Fibroblast of lung (primary cell): ENCODE results near the gene SPEG. TPM values are rescaled to one million over a fixed set of nuclear protein-coding genes. Genes with fewer than 3 reads are reported as not detected.

ENCODE experiments used
- DNase-seq, 2 donors: peaks; one replicate each; pipeline versions ENCODE4 v3.0.0 to v3.0.0-alpha.2; 2010; ENCODE audit warnings: low read depth in 2 of 2
- H2AFZ ChIP-seq: 2 replicates; pipeline ENCODE4 v1.5.1; 2012; ENCODE audit warnings: low read length, control low read depth, inconsistent platforms
- H3K27ac ChIP-seq: 2 replicates; pipeline ENCODE4 v1.5.1; 2011; ENCODE audit warnings: low read length, control low read depth; ENCODE audit not compliant: insufficient read depth
- H3K27me3 ChIP-seq: 2 replicates; pipeline ENCODE4 v1.5.1; 2011; ENCODE audit warnings: mild to moderate bottlenecking, low read length; ENCODE audit not compliant: control insufficient read depth, insufficient read depth
- H3K36me3 ChIP-seq: 2 replicates; pipeline ENCODE4 v1.5.1; 2011; ENCODE audit warnings: low read length; ENCODE audit not compliant: control insufficient read depth, insufficient read depth
- H3K4me1 ChIP-seq: 2 replicates; pipeline ENCODE4 v1.5.1; 2011; ENCODE audit warnings: low read length; ENCODE audit not compliant: control insufficient read depth, insufficient read depth; ENCODE audit errors: extremely low read depth
- H3K4me2 ChIP-seq: 2 replicates; pipeline ENCODE4 v1.5.1; 2011; ENCODE audit warnings: low read length, control low read depth; ENCODE audit not compliant: insufficient read depth; ENCODE audit errors: extremely low read depth
- H3K4me3 ChIP-seq, 4 experiments: fragments of 200-600 bp in 1 of 4; sonication (generic) in 1 of 4; replicated peaks in 1 of 4; 2 replicates each; pipeline ENCODE4 v1.5.1; 2011 to 2016; ENCODE audit warnings: low read length in 4 of 4, low read depth in 3 of 4, mild to moderate bottlenecking in 3 of 4, control low read depth in 2 of 4, inconsistent platforms in 1 of 4, mixed read lengths in 1 of 4; ENCODE audit not compliant: insufficient read depth in 1 of 4; ENCODE audit errors: control extremely low read depth in 1 of 4
- H3K79me2 ChIP-seq: 2 replicates; pipeline ENCODE4 v1.5.1; 2012; ENCODE audit warnings: mild to moderate bottlenecking, low read length, inconsistent platforms; ENCODE audit not compliant: control insufficient read depth, insufficient read depth
- H3K9ac ChIP-seq: 2 replicates; pipeline ENCODE4 v1.5.1; 2011; ENCODE audit warnings: mild to moderate bottlenecking, low read length, control low read depth; ENCODE audit not compliant: insufficient read depth
- H3K9me3 ChIP-seq: 2 replicates; pipeline ENCODE4 v1.5.1; 2012; ENCODE audit warnings: low read depth, low read length; ENCODE audit not compliant: control insufficient read depth, insufficient read depth
- H4K20me1 ChIP-seq: 2 replicates; pipeline ENCODE4 v1.5.1; 2011; ENCODE audit warnings: low read length; ENCODE audit not compliant: control insufficient read depth, insufficient read depth; ENCODE audit errors: extremely low read depth
- CTCF ChIP-seq, 2 donors: IDR thresholded peaks in 1 of 2; conservative IDR thresholded peaks in 1 of 2; 1 replicate in 1 of 2; 2 replicates in 1 of 2; pipeline ENCODE4 v1.5.1; 2011 to 2012; ENCODE audit warnings: low read length in 2 of 2, control low read depth in 1 of 2, inconsistent platforms in 1 of 2, low read depth in 1 of 2, mild to moderate bottlenecking in 1 of 2
- EZH2 ChIP-seq: IDR thresholded peaks from 2 replicates; pipeline ENCODE4 v1.5.1; 2012; ENCODE audit warnings: low read length, control low read depth, mild to moderate bottlenecking; ENCODE audit errors: missing control alignments
- polyA plus RNA-seq, 2 donors: library from polyadenylated mRNA; depleted of rRNA in 1 of 2; stranded (reverse) in 1 of 2; unstranded in 1 of 2; fragments of >200 nt; gene quantifications; 2 replicates each; pipeline ENCODE4 v1.2.1, GENCODE V29; 2011 to 2012; ENCODE audit warnings: missing spikeins in 1 of 2
- total RNA-seq: library from RNA; depleted of rRNA; stranded (reverse); fragments of >200 nt; gene quantifications from 2 replicates; pipeline ENCODE4 v1.2.1, GENCODE V29; 2014

SPEG gene
- total and polyA plus RNA-seq, 2 donors (not counting 1 experiment from before 2014, with no cell fraction given), result 9.5 to 20.1 TPM

- Histone ChIP-seq H3K79me2 (no peaks in the 10 kb centered on the region), H3K9me3 (no peaks in the 10 kb centered on the region), H3K27ac (no peak within 1 kb of the TSS), H3K4me1 (no peaks in the 10 kb centered on the region), H3K36me3 (no peaks in the 10 kb centered on the region), H3K4me3 (no peak within 1 kb of the TSS), H3K27me3 (peaks cover 59% of the 10 kb centered on the region), H4K20me1 (no peaks in the 10 kb centered on the region), H3K4me2 (no peak within 1 kb of the TSS), H3K9ac (no peak within 1 kb of the TSS), H2AFZ (no peak within 1 kb of the TSS)
- TF ChIP-seq EZH2 (peak; percentile 91), CTCF (conservative IDR thresholded peaks at IDR 0.05 in 1 of 2, IDR thresholded peaks at IDR 0.05 in 1 of 2; ENCODE audit: low read depth in 1 of 2, low read length in 2 of 2) (no peak)
- no peak for DNase-seq
Measured at GRCh38 chr2:219514196-219514761, 79.6 kb downstream of the SPEG start, which contains the start of gene ASIC4. Gene ASIC4, plus strand, starts transcription at chr2:219514482. Its CDS starts 243 bp downstream, at chr2:219514725.

- no peak for DNase-seq
- Histone ChIP-seq H4K20me1 (no peaks in the 10 kb centered on the region), H3K4me3 (no peak overlapping the region), H3K27ac (no peak overlapping the region), H3K27me3 (peaks cover 59% of the 10 kb centered on the region), H3K79me2 (no peaks in the 10 kb centered on the region), H3K4me1 (no peaks in the 10 kb centered on the region), H3K9me3 (no peaks in the 10 kb centered on the region), H3K9ac (no peak overlapping the region), H3K36me3 (no peaks in the 10 kb centered on the region), H2AFZ (no peak overlapping the region), H3K4me2 (no peak overlapping the region)
- TF ChIP-seq EZH2 (no peak), CTCF (conservative IDR thresholded peaks at IDR 0.05 in 1 of 2, IDR thresholded peaks at IDR 0.05 in 1 of 2; ENCODE audit: low read depth in 1 of 2, low read length in 2 of 2) (no peak)
Measured at GRCh38 chr2:219514836-219515235, 80.2 kb downstream of the SPEG start.

GRCh38 chr2:219515874-219516629 lies 81.4 kb downstream of the SPEG start:
- no peak overlapping the region for H3K9ac ChIP-seq
- H3K4me2 ChIP-seq, result no peak overlapping the region
- peaks cover 50% of the 10 kb centered on the region for H3K27me3 ChIP-seq
- H3K4me3 ChIP-seq, result no peak overlapping the region
- H3K36me3 ChIP-seq, result no peaks in the 10 kb centered on the region
- H4K20me1 ChIP-seq, result no peaks in the 10 kb centered on the region
- H2AFZ ChIP-seq, result no peak overlapping the region
- TF ChIP-seq CTCF (conservative IDR thresholded peaks at IDR 0.05 in 1 of 2, IDR thresholded peaks at IDR 0.05 in 1 of 2; ENCODE audit: low read depth in 1 of 2, low read length in 2 of 2) (no peak), EZH2 (no peak)
- DNase-seq, result no peak
- no peak overlapping the region for H3K27ac ChIP-seq
- no peaks in the 10 kb centered on the region for H3K79me2 ChIP-seq
- H3K4me1 ChIP-seq, result peaks cover under 1% of the 10 kb centered on the region
- H3K9me3 ChIP-seq, result no peaks in the 10 kb centered on the region
